MCF 10A (cell line): ENCODE measurements around the gene POLG. TPM values are rescaled to one million over a fixed set of nuclear protein-coding genes. Genes with fewer than 3 reads are reported as not detected.

ENCODE experiments used
- BruUV-seq: library from RNA; stranded (reverse); fragments of 400-500 nt; replicated peaks from 2 replicates; lab custom pipeline; 2021; lab: Mats Ljungman, UMichigan
- CTCF ChIA-PET: fragments of 300-600 bp; sonication (Branson Sonifier 250); formaldehyde crosslinking; extraction: SDS; loops from one replicate; lab custom pipeline; 2021; ENCODE audit warnings: antibody characterized with exemption, inconsistent platforms; lab: Yijun Ruan, JAX
- POLR2A ChIA-PET: fragments of 300-600, 350-650 bp; sonication (Branson Sonifier 250); formaldehyde crosslinking; extraction: SDS; loops from one replicate; lab custom pipeline; 2020; ENCODE audit warnings: antibody characterized with exemption, inconsistent platforms; lab: Yijun Ruan, JAX
- DNase-seq: peaks from one replicate; pipeline ENCODE4 v3.0.0-alpha.2; 2018; ENCODE audit not compliant: unreplicated experiment
- H3K27ac Mint-ChIP-seq: one replicate; pipeline ENCODE4 v1.8.0; 2022; ENCODE audit warnings: mild to moderate bottlenecking, low read depth, mixed read lengths; ENCODE audit not compliant: unreplicated experiment
- H3K27me3 Mint-ChIP-seq: one replicate; pipeline ENCODE4 v1.8.0; 2022; ENCODE audit warnings: mixed read lengths; ENCODE audit not compliant: insufficient read depth, unreplicated experiment
- H3K36me3 Mint-ChIP-seq: one replicate; pipeline ENCODE4 v1.8.0; 2022; ENCODE audit warnings: mild to moderate bottlenecking, moderate library complexity, mixed read lengths; ENCODE audit not compliant: insufficient read depth, unreplicated experiment
- H3K4me1 Mint-ChIP-seq: one replicate; pipeline ENCODE4 v1.8.0; 2022; ENCODE audit warnings: mixed read lengths; ENCODE audit not compliant: insufficient read depth, unreplicated experiment
- H3K4me3 Mint-ChIP-seq: one replicate; pipeline ENCODE4 v1.8.0; 2022; ENCODE audit warnings: mild to moderate bottlenecking, moderate library complexity, mixed read lengths; ENCODE audit not compliant: unreplicated experiment
- H3K9me3 Mint-ChIP-seq: one replicate; pipeline ENCODE4 v1.8.0; 2022; ENCODE audit warnings: mixed read lengths; ENCODE audit not compliant: unreplicated experiment
- CTCF ChIP-seq: fragments of 200-600 bp; IDR thresholded peaks from one replicate; pipeline ENCODE4 v1.8.0; 2022; ENCODE audit warnings: antibody characterized with exemption, mild to moderate bottlenecking; ENCODE audit not compliant: unreplicated experiment
- intact Hi-C: fragments of 100-400 bp; cut with micrococcal nuclease; formaldehyde crosslinking; loops from 2 replicates; pipeline ENCODE4 v1.14.1; 2022
- total RNA-seq: library from RNA; stranded (reverse); gene quantifications from 2 replicates; pipeline ENCODE4 v1.2.3, GENCODE V29; 2022

POLG gene
- total RNA-seq, 1 experiment from 2014 or later, result 62.2 TPM

- BruUV-seq, result no TSS peak
Observed at GRCh38 chr15:89365462-89366065, 30.9 kb upstream of the POLG start.

GRCh38 chr15:89364741-89365450 is 30.3 kb upstream of the POLG start:
- no TSS peak for BruUV-seq
- Mint-ChIP-seq H3K9me3 (no peaks in the 10 kb centered on the region), H3K27me3 (peaks cover 93% of the 10 kb centered on the region), H3K4me1 (no peaks in the 10 kb centered on the region), H3K27ac (no peak overlapping the region), H3K36me3 (no peaks in the 10 kb centered on the region), H3K4me3 (no peak overlapping the region)
- intact Hi-C loops, result no loop called here
- no peak for TF ChIP-seq CTCF
- no peak for DNase-seq
- CTCF ChIA-PET, result interaction anchor here (0.6 to 13.8 kb wide), 2 partner anchors 58 to 722 kb away, joined by 5 to 443 read pairs; no protein-coding TSS in a partner anchor
- POLR2A ChIA-PET, result no interaction called here

More at GRCh38 chr15:89365462-89366065, 30.9 kb upstream of the POLG start:
- DNase-seq, result no peak
- POLR2A ChIA-PET, result no interaction called here
- H3K9me3 Mint-ChIP-seq, result no peaks in the 10 kb centered on the region
- H3K27ac Mint-ChIP-seq, result no peak overlapping the region
- intact Hi-C loops, result no loop called here
- H3K27me3 Mint-ChIP-seq, result peaks cover 93% of the 10 kb centered on the region
- no peak for TF ChIP-seq CTCF
- no peaks in the 10 kb centered on the region for H3K36me3 Mint-ChIP-seq
- CTCF ChIA-PET, result interaction anchor here (0.6 to 1.5 kb wide), 2 partner anchors 8 to 721 kb away, joined by 5 to 8 read pairs; no protein-coding TSS in a partner anchor
- H3K4me3 Mint-ChIP-seq, result no peak overlapping the region
- H3K4me1 Mint-ChIP-seq, result no peaks in the 10 kb centered on the region

- ChIA-PET CTCF (interaction anchor here (0.8 to 13.8 kb wide), 2 partner anchors 59 to 108 kb away, joined by 3 to 443 read pairs; no protein-coding TSS in a partner anchor), POLR2A (no interaction called here)
- BruUV-seq, result no TSS peak
- no peak overlapping the region for H3K27ac Mint-ChIP-seq
- intact Hi-C loops, result no loop called here
- TF ChIP-seq CTCF, result no peak
- DNase-seq, result peak; percentile 43
- no peaks in the 10 kb centered on the region for H3K4me1 Mint-ChIP-seq
- H3K27me3 Mint-ChIP-seq, result peaks cover 93% of the 10 kb centered on the region
- no peaks in the 10 kb centered on the region for H3K9me3 Mint-ChIP-seq
- H3K36me3 Mint-ChIP-seq, result no peaks in the 10 kb centered on the region
- H3K4me3 Mint-ChIP-seq, result no peak overlapping the region
Observed at GRCh38 chr15:89364341-89364740, 29.7 kb upstream of the POLG start.

- CTCF ChIA-PET, result interaction anchor here (0.6 to 13.8 kb wide), 3 partner anchors 59 to 109 kb away, joined by 3 to 443 read pairs (median 3); no protein-coding TSS in a partner anchor
- POLR2A ChIA-PET, result no interaction called here
Observed at GRCh38 chr15:89363770-89364169, 29.1 kb upstream of the POLG start.

More at GRCh38 chr15:89363770-89364169, 29.1 kb upstream of the POLG start:
- Mint-ChIP-seq H3K9me3 (no peaks in the 10 kb centered on the region), H3K36me3 (no peaks in the 10 kb centered on the region), H3K4me1 (no peaks in the 10 kb centered on the region), H3K27ac (no peak overlapping the region), H3K27me3 (peaks cover 88% of the 10 kb centered on the region), H3K4me3 (no peak overlapping the region)
- DNase-seq, result no peak
- no peak for TF ChIP-seq CTCF
- no TSS peak for BruUV-seq
- intact Hi-C loops, result no loop called here
